A549 (cell line): ENCODE results near the gene TMEM151A.

Source experiments
- BHLHE40 ChIP-seq: IDR thresholded peaks from 2 replicates; pipeline ENCODE4 v1.6.1; 2012; ENCODE audit warnings: low read depth, low read length, inconsistent platforms
- CTCF ChIP-seq: fragments of >200 bp; sonication (Bioruptor Twin); formaldehyde crosslinking; IDR thresholded peaks from 3 replicates; pipeline ENCODE4 v1.5.1; 2016
- GATA3 ChIP-seq: IDR thresholded peaks from 2 replicates; pipeline ENCODE4 v1.6.1; 2012; ENCODE audit warnings: borderline replicate concordance
- MAFK ChIP-seq: fragments of 450-650 bp; IDR thresholded peaks from 2 replicates; pipeline ENCODE4 v1.6.1; 2014; ENCODE audit not compliant: partially characterized antibody
- MAZ ChIP-seq: fragments of 150-350 bp; IDR thresholded peaks from 2 replicates; pipeline ENCODE4 v1.6.1; 2014; ENCODE audit warnings: antibody characterized with exemption, low read depth, low read length, borderline replicate concordance
- POLR2A ChIP-seq: IDR thresholded peaks from 2 replicates; pipeline ENCODE4 v1.6.1; 2012; ENCODE audit warnings: mild to moderate bottlenecking, low read length
- POLR2AphosphoS2 ChIP-seq: conservative IDR thresholded peaks from 2 replicates; pipeline ENCODE4 v1.6.1; 2012; ENCODE audit warnings: low read length, improper control_type of control experiment, inconsistent platforms
- RAD21 ChIP-seq, 2 experiments: fragments of >200 bp in 1 of 2; sonication (Bioruptor Twin) in 1 of 2; formaldehyde crosslinking in 1 of 2; IDR thresholded peaks in 1 of 2; conservative IDR thresholded peaks in 1 of 2; 2 replicates in 1 of 2; 3 replicates in 1 of 2; pipeline ENCODE4 v1.6.1; 2012 to 2018; ENCODE audit warnings: inconsistent platforms in 1 of 2
- RCOR1 ChIP-seq: fragments of 150-350 bp; IDR thresholded peaks from 2 replicates; pipeline ENCODE4 v1.6.1; 2014; ENCODE audit warnings: antibody characterized with exemption, low read length, low read depth
- RFX5 ChIP-seq: fragments of 450-650 bp; IDR thresholded peaks from 2 replicates; pipeline ENCODE4 v1.7.1; 2014; ENCODE audit warnings: antibody characterized with exemption, mild to moderate bottlenecking, moderate library complexity
- ZFP36 ChIP-seq: fragments of 450-650 bp; IDR thresholded peaks from 2 replicates; pipeline ENCODE4 v1.6.1; 2014; ENCODE audit warnings: borderline replicate concordance; ENCODE audit not compliant: partially characterized antibody

- no peak for TF ChIP-seq RFX5
- no peak for TF ChIP-seq CTCF
- no peak for TF ChIP-seq POLR2AphosphoS2
- TF ChIP-seq ZFP36: no peak
- no peak for TF ChIP-seq BHLHE40
- TF ChIP-seq GATA3: no peak
- no peak for TF ChIP-seq MAFK
- no peak for TF ChIP-seq RAD21 (conservative IDR thresholded peaks at IDR 0.05 in 1 of 2, IDR thresholded peaks at IDR 0.05 in 1 of 2)
- no peak for TF ChIP-seq POLR2A
- TF ChIP-seq MAZ: no peak
- TF ChIP-seq RCOR1: no peak
Observed at GRCh38 chr11:66268952-66269905, 22.5 kb upstream of the TMEM151A start.
